Body of pancreas (tissue), 4 donors: Measurements from ENCODE around the gene PSD4. TPM values are rescaled to one million over a fixed set of nuclear protein-coding genes. Genes with fewer than 3 reads are reported as not detected.

Source experiments
- ATAC-seq: fragments of 150-250 bp; one replicate; pipeline ENCODE4 v1.9.1; 2016
- DNase-seq, 4 donors: peaks; one replicate each; pipeline ENCODE4 v3.0.0-alpha.2; 2019
- H3K27ac ChIP-seq, 4 donors: fragments of 200-600 bp; sonication (generic); 1 replicate in 3 of 4; 2 replicates in 1 of 4; pipeline versions ENCODE4 v1.5.1 to v1.6.1; 2016 to 2019; ENCODE audit warnings: mild to moderate bottlenecking in 1 of 4, mixed read lengths in 1 of 4, moderate library complexity in 1 of 4
- H3K27me3 ChIP-seq, 2 donors: fragments of 200-600 bp; sonication (generic); one replicate each; pipeline ENCODE4 v1.6.0; 2016; ENCODE audit warnings: mild to moderate bottlenecking in 1 of 2
- H3K36me3 ChIP-seq, 2 donors: fragments of 200-600 bp; sonication (generic); replicated peaks in 1 of 2; 2 replicates each; pipeline ENCODE4 v1.5.1; 2016; ENCODE audit warnings: low read depth in 2 of 2; ENCODE audit not compliant: insufficient read depth in 1 of 2
- H3K4me1 ChIP-seq: fragments of 200-600 bp; sonication (generic); one replicate; pipeline ENCODE4 v1.6.0; 2016
- H3K4me3 ChIP-seq, 2 donors: fragments of 200-600 bp; sonication (generic); 1 replicate in 1 of 2; 2 replicates in 1 of 2; pipeline ENCODE4 v1.5.1; 2016 to 2019
- H3K9me3 ChIP-seq, 3 donors: fragments of 200-600 bp; sonication (generic); 1 replicate in 2 of 3; 2 replicates in 1 of 3; pipeline ENCODE4 v1.5.1; 2016
- POLR2A ChIP-seq, 3 donors: fragments of 450-650 bp; IDR thresholded peaks; one replicate each; pipeline ENCODE4 v1.6.1; 2016; ENCODE audit warnings: antibody characterized with exemption in 3 of 3, mild to moderate bottlenecking in 2 of 3
- WGBS, 2 donors: methylation state at CpG; one replicate each; pipeline ENCODE4 v1.1.5; 2017; 5-methylcytosine and 5-hydroxymethylcytosine counted together
- intact Hi-C: fragments of 100-400 bp; cut with DNase I; formaldehyde crosslinking; loops from one replicate; pipeline ENCODE4 v1.15.1; 2023
- total RNA-seq, 2 donors: library from RNA; depleted of rRNA; stranded (reverse); fragments of >200 nt; gene quantifications; one replicate each; pipeline ENCODE4 v1.1.0, GENCODE V29; 2016
- TF ChIP-seq, protein P1 (sequence below), 7 experiments: fragments of 450-650 bp in 4 of 7; fragments of 200-600 bp in 3 of 7; sonication (generic) in 3 of 7; IDR thresholded peaks; one replicate each; pipeline ENCODE4 v1.5.1; 2016 to 2019; ENCODE audit warnings: antibody characterized with exemption in 7 of 7

PSD4 gene
- total RNA-seq, 2 donors from 2014 or later: 40.5 to 83.4 TPM

DNA sequence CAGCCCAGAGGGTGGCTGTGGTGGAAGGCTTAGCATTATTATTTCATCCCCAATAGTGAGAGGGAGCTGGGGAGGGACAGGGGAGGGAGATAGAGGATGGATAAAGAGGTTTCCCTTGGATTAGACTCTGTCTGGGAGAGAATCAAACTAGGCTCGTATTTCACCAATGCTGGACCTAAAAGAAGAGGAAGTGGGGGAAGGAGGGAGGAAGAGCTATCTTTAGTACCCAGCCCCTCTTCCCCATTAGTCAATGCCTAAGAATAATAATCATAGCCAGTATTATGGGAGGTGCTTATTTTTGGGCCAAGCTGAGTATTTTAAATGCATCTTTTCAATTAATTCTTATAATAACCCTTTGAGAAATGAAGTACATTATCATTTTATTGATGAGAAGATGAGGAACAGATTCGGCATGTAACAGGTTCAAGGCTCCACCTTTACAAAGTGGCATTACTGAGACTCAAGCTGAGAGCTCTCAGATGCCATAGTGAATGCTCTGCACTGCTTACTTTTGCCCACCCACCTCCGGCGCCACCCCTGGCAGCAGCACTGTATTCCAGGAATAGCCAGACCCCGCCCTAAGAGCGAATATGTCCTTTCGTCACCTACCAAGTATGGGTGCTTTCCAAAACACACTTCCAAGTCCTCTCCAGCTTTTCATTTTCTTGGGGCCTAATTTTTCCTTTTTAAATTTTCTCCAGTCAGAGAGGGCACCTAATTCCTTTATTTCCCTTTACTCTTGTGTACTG lies 83.9 kb downstream of the PSD4 start:
- no peaks in the 10 kb centered on the region for H3K4me1 ChIP-seq
- H3K9me3 ChIP-seq: no peaks in the 10 kb centered on the region
- H3K36me3 ChIP-seq: no peaks in the 10 kb centered on the region
- H3K27ac ChIP-seq: no peak overlapping the region
- ATAC-seq (no peak), DNase-seq (no peak)
- intact Hi-C loops: no loop called here
- H3K27me3 ChIP-seq: no peaks in the 10 kb centered on the region
- TF ChIP-seq, protein P1, sequence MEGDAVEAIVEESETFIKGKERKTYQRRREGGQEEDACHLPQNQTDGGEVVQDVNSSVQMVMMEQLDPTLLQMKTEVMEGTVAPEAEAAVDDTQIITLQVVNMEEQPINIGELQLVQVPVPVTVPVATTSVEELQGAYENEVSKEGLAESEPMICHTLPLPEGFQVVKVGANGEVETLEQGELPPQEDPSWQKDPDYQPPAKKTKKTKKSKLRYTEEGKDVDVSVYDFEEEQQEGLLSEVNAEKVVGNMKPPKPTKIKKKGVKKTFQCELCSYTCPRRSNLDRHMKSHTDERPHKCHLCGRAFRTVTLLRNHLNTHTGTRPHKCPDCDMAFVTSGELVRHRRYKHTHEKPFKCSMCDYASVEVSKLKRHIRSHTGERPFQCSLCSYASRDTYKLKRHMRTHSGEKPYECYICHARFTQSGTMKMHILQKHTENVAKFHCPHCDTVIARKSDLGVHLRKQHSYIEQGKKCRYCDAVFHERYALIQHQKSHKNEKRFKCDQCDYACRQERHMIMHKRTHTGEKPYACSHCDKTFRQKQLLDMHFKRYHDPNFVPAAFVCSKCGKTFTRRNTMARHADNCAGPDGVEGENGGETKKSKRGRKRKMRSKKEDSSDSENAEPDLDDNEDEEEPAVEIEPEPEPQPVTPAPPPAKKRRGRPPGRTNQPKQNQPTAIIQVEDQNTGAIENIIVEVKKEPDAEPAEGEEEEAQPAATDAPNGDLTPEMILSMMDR (IDR thresholded peaks at IDR 0.05): no peak
- no peak overlapping the region for H3K4me3 ChIP-seq
- WGBS, 2 donors: 80 to 84% methylated on average over 7 of the region's 7 CpGs

DNA sequence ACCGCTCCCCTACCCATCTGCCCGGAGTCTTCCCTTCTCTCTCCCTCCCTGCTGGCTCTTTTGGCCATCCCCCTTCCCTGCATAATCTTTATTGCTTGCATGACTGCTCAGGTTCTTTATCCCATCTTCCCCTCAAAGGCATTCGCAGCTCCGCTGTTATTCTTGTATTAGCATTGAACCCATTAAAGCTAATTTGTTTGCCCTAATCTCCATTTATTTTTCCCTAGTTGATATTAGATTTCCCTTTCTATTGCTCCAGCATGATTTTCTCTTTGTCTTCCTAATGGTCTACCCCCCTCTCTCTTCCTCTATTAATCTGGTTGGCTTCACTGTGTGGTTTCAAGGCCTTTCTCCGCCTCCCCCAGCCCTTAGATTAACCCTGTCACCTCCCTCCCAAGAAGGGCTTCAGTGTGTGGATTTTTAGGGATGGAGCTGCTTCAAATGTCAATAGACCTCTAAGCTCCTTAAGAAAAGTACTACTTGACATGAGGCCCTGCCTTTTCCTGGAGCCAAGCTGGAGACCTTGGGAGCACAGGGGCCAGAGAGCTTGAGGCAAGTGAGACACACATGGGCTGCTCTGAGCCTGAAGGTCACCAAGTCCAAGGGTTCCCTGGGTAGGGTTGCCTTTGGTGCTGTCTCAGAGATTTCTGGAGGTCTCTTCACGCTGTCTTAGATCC lies 84.8 kb downstream of the PSD4 start:
- Histone ChIP-seq H3K9me3 (no peaks in the 10 kb centered on the region), H3K4me1 (no peaks in the 10 kb centered on the region), H3K4me3 (no peak overlapping the region), H3K27ac (no peak overlapping the region), H3K36me3 (no peaks in the 10 kb centered on the region), H3K27me3 (no peaks in the 10 kb centered on the region)
- WGBS, 2 donors: 90 to 91% methylated on average over 6 of the region's 6 CpGs
- TF ChIP-seq POLR2A (IDR thresholded peaks at IDR 0.05): no peak
- TF ChIP-seq, protein P1 (IDR thresholded peaks at IDR 0.05): no peak
- ATAC-seq (no peak), DNase-seq (no peak)
- intact Hi-C loops: no loop called here

Other genes starting within 250 kb of the PSD4 start
- not detected for gene IL36G, start 196.0 kb upstream of the PSD4 start, total RNA-seq
- gene IL36A, start 168.5 kb upstream of the PSD4 start, total RNA-seq: not detected
- not detected for gene IL36B, start 121.1 kb upstream of the PSD4 start, total RNA-seq
- not detected for gene IL36RN, start 114.8 kb upstream of the PSD4 start, total RNA-seq
- not detected for gene IL1F10, start 106.0 kb upstream of the PSD4 start, total RNA-seq
- gene IL1RN, start 46.4 kb upstream of the PSD4 start, total RNA-seq: under 1 TPM in 1 of 2 donors, not detected in 1; 0.78 TPM
- 1 to 10 TPM in 1 of 2 donors, under 1 TPM in 1; 0.52 to 2.3 TPM for gene PAX8, start 105.0 kb downstream of the PSD4 start, total RNA-seq